DMS153 (cell line): ENCODE measurements around the gene BIN1.

Experiments
- DNase-seq: peaks from one replicate; lab custom pipeline; 2025; lab: John Stamatoyannopoulos, UW

The BIN1 gene

DNA sequence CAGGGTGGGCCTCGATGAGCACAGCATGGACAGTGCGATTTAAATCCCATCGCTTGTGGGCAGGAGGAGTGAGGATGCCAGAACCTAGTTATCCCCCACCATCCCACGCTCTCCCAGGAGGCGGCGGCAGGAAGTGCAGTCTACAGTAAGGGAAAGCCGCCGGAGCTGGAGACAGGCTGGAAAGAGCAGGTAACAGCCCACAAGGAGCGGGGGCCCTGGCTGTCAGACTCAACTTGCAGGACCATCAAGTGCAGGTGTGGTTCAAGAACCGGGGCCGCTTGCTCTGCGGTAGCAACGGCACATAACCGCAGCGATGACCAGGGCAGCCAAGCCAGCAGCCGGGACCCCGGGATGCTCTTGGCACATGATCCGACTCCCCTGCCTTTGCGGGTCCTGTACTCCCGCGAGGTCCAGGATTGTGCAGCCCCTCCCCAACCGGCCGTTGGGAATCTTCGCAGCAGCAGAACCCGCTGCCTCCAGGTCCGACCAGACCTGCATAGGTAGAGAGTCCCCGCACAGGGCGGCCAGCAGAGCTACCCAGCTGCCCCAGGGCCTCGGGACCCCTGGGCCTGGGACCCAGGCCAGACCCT, 82.1 kb downstream of the BIN1 start:
- DNase-seq = peak; percentile 29

DNA sequence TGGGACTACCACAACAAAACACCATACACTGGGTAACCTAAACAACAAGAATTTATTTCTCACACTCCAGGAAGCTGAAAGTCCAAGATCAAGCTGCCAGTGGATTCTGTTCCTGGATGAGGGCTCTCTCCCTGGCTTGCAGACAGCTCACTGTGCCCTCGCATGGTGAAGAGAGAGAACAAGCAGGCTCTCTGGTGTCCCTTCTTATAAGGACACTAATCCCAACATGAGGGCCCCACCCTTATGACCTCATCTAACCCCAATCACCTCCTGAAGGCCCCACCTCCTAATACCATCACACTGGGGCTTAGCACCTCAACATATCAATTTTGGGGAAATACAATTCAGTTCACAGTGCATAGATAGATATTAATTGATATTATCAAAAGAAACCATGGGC, 83.5 kb downstream of the BIN1 start:
- DNase-seq = no peak

DNA sequence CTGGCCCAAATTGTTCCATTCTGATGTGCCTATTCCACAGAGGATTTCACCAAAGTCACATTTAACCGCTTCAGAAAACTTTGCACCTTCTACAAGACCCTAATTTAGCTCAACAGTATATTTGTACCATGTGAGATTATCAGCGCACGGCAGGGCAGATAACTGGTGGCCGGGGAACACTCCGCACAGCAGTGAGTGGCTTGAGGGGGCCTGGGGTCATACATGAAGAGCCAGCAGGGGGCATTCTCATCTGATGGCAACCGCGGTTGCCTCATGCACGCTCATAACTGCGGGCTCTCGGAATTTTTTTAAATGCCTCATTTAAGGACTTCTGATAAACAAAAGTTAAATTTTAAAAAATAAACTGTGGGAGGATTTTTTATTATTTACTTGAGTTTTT, 84.1 kb downstream of the BIN1 start:
- no peak for DNase-seq

DNA sequence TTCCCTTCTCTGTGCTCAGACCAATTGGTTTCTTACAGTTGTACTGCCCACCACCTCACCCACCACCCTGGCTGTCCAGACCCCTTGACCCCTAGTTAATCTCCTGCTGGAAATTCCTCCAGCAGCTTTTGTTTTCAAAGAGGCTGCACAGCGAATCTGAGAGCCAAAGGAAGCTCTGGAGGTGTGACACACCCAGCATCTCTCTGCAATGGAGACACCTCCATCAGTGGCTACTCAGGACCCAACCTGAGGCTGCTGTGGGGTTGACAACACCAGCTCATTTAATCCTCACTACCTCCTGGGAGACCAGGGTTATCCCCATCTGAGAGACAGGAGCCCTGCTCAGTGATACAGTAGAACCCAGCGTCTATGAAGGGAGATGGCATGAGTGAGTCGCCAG, 86.4 kb downstream of the BIN1 start:
- no peak for DNase-seq

DNA sequence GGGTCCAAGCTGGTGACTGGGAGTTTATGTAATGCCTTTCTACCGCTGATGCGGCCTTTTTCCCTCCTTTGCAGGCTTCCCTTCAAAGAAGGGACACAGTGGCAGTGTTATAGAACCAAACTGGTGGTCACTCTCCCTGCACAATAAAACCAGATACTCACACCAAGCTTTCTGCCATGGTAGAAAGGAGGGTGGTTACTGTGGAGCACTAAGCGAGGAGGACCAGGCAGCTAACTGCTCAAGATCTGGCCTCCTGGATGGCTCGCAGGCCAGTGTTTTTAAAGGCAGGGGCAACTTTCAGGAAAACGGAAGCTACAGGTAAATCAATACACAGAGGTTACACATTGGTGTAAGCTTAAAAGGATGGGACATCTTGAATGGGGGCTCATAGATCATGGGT, 89.4 kb downstream of the BIN1 start:
- DNase-seq = no peak

DNA sequence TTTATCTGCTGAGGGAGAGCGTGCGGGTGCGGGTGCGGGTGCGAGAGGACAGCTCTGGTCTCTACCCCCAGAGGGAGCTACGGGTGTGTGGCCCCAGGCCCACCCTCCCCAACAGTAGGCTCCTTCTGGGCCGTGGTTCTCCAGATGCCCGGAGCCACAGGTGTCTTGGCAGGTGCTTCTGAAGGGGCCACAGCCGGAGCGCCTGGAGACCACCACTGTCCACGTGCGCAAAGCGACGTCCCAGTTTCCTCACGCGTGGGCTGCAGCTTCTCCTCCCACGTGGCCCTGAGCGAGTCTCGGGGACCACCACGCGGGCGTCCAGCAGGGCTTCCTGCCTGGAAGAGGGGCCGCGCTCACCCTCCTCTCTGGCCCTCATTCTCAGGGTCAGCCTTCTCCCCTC, 90.6 kb downstream of the BIN1 start:
- DNase-seq = no peak

DNA sequence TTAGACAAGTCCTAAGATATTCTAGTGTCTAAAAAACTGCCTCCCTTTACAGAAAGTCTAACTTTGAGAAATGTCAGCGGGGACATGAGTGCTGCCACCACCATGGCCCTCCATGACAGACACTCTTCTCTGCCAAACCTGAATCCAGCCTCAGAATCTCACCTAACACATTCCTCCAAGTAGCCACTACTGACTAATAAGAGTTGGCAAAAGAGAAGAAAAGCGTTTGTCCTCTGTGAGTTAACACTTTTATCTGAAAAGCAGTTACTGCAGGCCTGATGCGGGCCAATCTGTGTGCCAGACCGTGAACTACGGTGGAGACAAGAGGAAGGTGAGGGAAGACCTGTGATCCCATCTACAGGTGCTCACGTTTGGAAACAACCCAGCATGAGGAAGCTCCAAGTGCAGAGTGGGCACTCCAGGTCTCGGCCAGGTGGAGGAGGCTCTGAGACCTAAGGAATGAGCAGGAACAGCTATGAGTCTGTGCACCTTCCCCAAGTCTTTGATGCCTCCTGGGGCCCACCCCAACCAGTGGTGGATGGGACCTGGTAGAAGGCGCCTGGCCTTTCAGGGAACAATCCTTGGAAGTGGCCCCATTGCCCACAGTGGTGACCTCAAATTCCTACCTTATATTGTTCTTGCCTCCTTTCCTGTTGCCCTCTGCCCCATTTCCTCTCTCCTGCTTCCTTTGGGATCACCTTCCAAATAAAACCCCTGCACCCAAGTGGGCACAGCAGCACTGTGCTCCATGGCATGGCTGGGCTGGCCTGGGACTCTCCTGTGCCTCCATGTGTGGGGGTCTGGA, 91.6 kb downstream of the BIN1 start:
- DNase-seq = no peak

DNA sequence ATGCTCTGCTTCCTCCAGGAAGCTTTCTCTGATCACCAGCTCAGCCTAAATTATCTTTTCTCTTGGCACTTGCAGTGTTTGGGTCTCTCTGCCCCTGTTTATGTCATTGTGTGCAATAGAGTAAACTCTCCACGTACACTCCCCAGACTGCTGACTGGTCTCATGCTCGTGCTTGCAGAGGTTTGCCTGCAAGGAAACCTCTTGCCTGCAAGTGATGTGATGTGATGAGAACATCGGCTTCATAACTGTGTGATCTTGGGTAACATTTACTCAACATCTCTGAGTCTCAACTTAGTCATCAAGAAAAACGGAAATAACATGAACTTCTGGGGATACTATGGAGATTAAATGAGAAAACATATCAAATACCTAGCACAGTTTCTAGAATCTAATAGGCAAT, 92.3 kb downstream of the BIN1 start:
- DNase-seq = no peak

DNA sequence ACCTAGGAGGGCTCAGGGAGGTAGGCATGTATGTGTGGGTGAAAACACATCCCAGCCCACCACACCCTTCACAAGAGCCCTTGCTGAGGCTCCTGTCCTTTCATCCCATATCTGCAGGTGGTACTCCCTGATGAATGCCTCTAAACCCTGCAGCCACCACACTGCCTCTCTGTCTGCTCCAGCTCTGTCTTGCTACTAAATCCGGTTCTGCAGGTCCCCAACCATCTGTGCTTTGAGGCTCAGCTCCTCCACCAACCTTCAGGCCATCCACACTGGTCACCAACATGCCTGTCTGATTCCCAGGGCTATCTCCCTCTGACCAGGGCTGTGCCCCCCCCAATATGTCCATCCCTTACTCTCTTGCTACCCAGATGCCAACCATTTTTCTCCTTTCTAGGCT, 92.7 kb downstream of the BIN1 start:
- DNase-seq = no peak

DNA sequence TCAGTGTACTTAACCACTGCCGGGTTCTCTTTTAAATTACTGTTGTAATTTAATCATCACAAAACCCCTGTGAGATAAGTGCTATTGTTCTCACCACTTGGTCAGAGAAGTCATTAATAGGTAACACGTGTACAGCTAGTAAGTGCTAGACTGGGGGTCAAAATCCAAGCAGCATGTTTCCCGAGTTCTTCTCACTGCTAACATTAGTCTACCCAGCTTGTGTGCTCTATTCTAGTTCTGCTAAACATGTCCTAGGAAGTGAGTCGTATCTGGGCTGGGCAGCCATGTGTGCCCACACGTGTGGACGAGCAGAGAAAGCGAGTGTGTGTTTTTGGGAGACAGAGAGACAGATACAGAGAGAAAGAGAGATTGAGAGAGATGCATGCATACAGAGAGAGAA, 94.1 kb downstream of the BIN1 start:
- DNase-seq = no peak

DNA sequence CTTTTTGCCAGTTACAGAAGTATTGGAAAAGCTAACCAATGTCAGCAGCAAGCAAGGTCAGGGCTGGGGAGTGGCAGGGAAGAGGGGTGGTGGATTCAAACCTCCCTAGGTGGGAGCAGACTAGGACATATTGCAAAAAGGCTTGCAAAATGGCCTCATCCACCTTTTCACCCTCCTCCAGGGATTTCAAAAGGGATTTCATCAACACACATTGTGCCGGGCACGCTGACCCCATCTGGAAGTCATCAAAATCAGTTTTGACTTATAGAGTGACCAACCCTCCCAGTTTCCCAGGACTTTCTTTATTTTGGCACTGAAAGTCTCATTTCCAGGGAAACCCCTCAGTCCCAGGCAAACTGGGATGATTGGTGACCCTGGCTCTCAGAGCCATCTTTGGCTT, 94.7 kb downstream of the BIN1 start:
- DNase-seq = no peak

DNA sequence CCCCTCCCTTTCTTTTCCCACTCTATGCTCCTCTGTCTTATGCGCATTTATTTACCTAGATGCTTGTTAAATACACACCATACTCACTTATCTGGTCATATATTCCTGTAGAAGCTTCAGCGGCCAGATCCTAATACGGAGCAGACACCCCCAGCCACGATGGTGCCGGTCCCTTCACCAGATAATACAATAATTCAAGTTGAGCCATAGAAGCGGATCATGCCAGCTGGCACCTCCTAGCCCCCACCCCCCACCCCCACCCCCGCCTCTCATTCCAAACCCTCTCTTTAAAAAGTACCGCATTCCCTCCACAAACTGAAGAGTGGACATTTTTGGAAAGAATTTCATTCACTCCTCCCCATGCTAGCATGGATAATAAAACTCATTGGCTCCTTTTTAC, 95.2 kb downstream of the BIN1 start:
- no peak for DNase-seq

DNA sequence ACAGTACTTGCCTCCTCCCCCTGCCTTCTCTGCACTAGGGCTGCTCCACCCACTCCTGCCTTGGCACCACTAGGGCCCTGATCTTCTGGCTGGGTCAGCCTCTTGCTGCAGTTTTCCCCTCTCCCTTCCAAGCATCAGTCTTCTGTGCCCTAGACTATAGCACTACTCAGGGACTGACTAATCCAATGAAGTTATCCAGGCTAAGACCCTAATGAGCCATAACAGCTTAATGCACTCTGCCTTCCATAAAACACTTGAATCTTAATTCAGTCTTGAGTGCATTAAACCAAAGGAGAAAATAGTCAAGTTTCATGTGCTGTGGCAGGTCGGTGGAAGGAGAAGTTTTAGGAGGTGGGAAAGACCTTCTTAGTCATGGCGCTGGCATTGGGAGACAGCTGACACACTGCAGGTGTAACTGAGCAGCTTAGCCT, 95.7 kb downstream of the BIN1 start:
- DNase-seq = no peak

DNA sequence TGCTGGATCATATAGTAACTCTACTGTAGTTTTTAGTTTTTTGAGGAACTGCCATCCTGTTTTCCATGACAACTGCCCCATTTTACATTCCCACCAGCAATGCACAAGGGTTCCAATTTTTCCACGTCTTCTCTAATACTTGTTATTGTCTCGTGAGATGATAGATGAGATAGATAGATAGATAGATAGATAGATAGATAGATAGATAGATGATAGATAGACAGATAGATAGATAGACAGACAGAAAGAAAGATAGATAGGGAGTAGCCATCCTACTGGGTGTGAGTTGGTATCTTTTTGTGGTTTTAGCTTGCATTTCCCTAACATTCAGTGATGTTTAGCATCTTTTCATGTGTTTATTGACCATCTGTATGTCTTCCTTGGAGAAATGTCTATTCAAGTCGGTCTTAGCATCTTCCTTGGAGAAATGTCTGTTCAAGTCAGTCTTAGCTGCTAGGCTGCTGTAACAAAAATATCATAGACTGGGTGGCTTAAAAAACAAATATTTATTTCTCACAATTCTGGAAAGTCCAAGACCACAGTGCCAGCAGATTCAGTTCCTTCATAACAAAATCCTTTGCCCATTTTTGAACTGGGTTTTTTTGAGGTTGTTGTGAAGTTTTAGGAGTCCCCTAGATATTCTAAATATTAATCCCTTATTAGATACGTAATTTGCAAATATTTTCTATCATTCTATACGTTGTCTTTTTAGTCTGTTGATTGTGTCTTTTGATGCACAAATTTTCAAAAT, 98.5 kb downstream of the BIN1 start:
- DNase-seq = no peak

DNA sequence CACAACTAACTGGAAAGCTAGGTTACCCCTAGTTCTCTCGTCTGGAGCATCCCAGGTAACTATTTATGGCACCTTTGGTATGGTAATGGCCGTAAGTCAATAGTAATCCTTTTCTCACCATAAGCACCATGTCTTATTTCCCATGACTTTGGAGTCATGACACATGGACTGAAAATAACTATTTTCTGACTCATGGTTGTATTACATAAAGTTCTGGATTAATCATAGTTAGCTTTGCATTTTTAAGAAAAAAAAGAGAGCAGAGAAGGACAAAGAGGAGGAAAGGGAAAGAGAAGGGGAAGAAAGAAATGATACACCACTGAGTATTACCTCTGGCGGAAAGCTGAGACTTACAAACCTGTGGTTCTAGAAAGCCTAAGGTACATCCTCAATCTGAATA, 99.3 kb downstream of the BIN1 start:
- no peak for DNase-seq

DNA sequence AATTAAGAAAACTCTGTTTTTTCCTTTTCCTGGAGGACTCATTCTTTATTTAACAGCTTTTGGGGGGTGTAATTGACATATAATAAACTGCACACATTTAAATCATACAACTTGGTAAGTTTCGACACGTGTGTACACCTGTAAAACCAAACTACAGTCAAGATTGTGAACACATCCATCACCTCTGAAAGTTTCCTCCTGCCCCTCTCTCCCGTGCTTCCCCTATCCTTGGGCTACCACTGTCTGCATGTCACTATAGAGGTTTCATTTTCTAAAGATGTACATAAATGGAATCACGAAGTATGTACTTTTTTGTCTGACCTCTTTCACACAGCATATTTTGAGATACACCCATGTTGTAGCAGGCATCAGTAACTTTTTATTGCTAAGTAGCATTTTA, 100.0 kb downstream of the BIN1 start:
- no peak for DNase-seq

DNA sequence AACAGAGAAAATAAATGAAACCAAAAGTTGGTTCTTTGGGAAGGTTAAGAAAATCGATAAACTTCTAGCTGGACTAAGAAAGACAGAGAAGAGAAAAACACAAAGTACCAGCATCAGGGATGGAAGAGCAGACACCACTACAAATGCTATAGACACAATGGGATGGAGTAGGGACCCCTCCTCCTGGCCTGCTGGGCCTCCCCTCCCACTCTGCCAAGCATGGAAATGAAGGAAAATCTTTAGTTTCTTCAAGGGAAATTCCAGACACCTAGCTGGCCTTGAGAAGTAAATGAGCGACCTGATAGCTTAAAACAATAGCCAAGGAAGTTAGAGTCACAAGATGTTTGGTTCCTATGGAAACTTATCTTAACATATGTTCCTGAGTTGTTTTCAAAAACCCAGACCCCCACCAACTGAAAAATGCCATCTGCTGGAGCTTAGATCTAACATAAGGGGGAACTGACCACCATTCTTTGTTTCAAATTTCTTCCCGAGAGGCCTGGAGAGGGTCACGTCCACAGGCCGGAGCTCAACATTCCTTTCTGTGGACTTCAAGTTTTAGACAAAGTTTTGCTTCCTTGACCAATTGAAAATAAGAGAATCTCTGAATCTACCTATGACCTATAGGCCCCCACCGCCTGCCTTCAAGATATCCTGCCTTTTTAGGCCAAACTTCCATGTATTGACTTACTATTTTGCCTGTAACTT, 101.9 kb downstream of the BIN1 start:
- no peak for DNase-seq

DNA sequence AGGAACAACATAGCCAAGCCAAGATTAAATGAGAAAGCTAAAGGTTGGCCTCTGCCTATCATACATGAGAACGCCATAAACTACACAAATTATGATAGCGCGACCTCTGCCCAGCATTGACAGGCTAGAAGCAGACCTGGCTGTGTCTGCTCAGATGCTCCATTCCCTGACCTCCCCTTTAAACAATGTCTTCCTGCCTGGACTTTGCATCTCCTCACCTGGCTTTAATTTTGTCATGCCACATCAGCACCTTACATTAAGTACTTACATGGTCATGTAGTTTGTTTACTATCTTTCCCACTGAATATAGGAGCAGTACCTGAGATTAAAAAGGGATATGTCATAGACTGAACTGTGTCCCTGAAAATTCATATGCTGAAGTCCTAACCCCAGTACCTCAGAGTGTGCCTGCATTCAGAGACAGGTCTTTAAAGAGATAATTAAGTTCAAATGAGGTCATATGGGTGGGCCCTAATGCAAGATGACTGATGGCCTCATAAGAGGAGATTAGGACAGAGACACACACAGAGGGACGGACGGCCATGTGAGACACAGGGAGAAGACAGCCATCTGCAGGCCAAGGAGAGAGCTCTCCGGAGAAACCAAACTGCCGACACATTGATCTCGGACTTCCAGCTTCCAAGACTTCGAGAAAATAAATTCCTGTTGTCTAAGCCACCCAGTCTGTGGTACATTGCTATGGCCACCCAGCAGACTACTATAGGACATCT, 103.7 kb downstream of the BIN1 start:
- DNase-seq = no peak

DNA sequence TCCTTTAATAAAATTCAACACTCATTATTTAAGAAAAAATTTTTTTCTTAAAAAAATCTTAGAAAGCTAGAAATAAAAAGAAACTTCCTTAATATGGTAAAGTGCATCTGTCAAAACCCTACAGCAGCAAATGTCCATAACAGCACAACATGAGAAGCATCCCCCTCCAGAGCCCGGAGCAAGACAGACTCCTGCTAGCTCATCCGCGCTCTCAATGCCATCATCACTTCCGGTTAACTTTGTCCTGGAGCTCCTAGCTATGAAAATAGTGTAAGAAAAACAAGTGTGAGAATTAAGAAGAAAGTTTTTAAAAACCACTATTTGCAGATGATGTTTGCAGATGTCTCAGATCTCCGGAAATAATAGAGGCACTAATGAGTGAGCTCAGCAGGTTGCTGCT, 105.2 kb downstream of the BIN1 start:
- no peak for DNase-seq

DNA sequence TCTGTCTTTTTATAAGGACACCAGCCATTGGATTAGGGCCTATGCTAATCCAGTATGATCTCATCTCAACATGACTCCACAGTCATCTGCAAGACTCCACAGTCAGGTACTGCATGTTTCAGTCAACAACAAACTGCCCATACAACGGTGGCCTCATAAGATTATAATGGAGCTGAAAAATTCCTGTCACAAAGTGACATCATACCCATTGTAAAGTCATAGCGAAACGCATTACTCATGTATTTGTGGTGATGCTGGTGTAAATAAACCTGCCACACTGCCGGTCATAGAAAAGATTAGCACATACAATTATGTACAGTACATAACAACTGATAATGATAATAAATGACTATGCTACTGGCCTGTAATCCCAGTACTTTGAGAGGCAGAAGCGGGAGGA, 106.0 kb downstream of the BIN1 start:
- no peak for DNase-seq

DNA sequence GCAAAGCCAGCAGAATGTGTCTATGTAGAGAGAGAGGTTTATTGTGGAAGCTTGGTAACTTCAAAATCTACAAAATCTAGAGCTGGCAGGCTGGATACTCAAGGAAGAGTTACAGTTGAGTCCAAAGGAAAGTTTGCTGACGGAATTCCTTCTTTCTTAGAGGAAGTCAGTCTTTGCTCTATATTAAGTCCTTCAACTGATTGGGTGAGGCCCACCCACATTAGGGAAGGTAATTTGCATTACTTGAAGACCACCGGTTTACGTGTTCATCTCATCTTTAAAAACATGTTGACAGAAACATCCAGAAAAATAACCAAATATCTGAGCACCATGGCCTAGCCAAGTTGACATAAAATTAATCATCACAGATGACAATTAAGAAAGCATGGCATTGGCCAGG, 106.8 kb downstream of the BIN1 start:
- DNase-seq = no peak
